Body of pancreas (tissue), 4 donors: ENCODE data around the gene CREG2. TPM values are rescaled to one million over a fixed set of nuclear protein-coding genes. Genes with fewer than 3 reads are reported as not detected.

ENCODE experiments used
- ATAC-seq: fragments of 150-250 bp; one replicate; pipeline ENCODE4 v1.9.1; 2016
- DNase-seq, 4 donors: peaks; one replicate each; pipeline ENCODE4 v3.0.0-alpha.2; 2019
- H3K27ac ChIP-seq, 4 donors: fragments of 200-600 bp; sonication (generic); 1 replicate in 3 of 4; 2 replicates in 1 of 4; pipeline versions ENCODE4 v1.5.1 to v1.6.1; 2016 to 2019; ENCODE audit warnings: mild to moderate bottlenecking in 1 of 4, mixed read lengths in 1 of 4, moderate library complexity in 1 of 4
- H3K27me3 ChIP-seq, 2 donors: fragments of 200-600 bp; sonication (generic); one replicate each; pipeline ENCODE4 v1.6.0; 2016; ENCODE audit warnings: mild to moderate bottlenecking in 1 of 2
- H3K36me3 ChIP-seq, 2 donors: fragments of 200-600 bp; sonication (generic); replicated peaks in 1 of 2; 2 replicates each; pipeline ENCODE4 v1.5.1; 2016; ENCODE audit warnings: low read depth in 2 of 2; ENCODE audit not compliant: insufficient read depth in 1 of 2
- H3K4me1 ChIP-seq: fragments of 200-600 bp; sonication (generic); one replicate; pipeline ENCODE4 v1.6.0; 2016
- H3K4me3 ChIP-seq, 2 donors: fragments of 200-600 bp; sonication (generic); 1 replicate in 1 of 2; 2 replicates in 1 of 2; pipeline ENCODE4 v1.5.1; 2016 to 2019
- H3K9me3 ChIP-seq, 3 donors: fragments of 200-600 bp; sonication (generic); 1 replicate in 2 of 3; 2 replicates in 1 of 3; pipeline ENCODE4 v1.5.1; 2016
- POLR2A ChIP-seq, 3 donors: fragments of 450-650 bp; IDR thresholded peaks; one replicate each; pipeline ENCODE4 v1.6.1; 2016; ENCODE audit warnings: antibody characterized with exemption in 3 of 3, mild to moderate bottlenecking in 2 of 3
- WGBS, 2 donors: methylation state at CpG; one replicate each; pipeline ENCODE4 v1.1.5; 2017; 5-methylcytosine and 5-hydroxymethylcytosine counted together
- intact Hi-C: fragments of 100-400 bp; cut with DNase I; formaldehyde crosslinking; loops from one replicate; pipeline ENCODE4 v1.15.1; 2023
- total RNA-seq, 2 donors: library from RNA; depleted of rRNA; stranded (reverse); fragments of >200 nt; gene quantifications; one replicate each; pipeline ENCODE4 v1.1.0, GENCODE V29; 2016
- TF ChIP-seq, protein P1 (sequence below), 7 experiments: fragments of 450-650 bp in 4 of 7; fragments of 200-600 bp in 3 of 7; sonication (generic) in 3 of 7; IDR thresholded peaks; one replicate each; pipeline ENCODE4 v1.5.1; 2016 to 2019; ENCODE audit warnings: antibody characterized with exemption in 7 of 7

The CREG2 gene
- total RNA-seq, 2 donors from 2014 or later, result not detected

DNA sequence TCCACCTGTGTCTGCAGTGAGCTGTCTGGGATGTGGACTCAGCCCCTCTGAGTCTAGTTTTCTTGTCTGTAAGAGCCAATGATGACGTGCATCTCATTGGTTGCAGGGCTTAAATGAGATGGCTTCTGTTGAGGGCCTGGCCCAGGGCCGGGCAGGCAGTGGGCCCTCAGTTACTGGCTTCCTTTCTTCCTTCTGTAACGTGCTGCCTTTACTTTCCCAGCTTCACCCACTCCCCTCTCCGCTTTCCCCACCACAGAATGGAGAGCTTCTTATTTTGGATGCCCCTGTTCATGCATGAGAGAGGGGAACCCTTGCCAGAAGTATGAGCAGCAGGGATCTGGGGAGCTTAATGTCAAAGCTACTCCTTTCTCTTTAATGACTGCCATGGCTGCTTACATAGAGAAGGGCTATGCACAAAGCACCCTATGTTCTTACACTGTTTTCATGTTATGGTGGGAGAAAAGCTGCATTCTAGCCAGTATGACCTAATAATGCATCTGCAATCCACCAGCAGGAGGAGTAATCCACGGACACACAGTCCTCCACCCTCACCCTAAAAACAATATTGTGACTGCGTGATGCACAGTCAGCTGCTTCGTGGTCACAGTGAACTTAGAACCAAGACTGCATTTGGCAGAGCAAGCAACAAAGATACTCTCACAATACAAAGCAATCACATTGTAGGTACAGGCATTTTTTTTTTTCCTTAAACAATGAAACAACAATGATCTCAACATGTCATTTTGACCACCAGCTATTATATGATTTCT lies 37.2 kb downstream of the CREG2 start:
- Histone ChIP-seq H3K4me1 (no peaks in the 10 kb centered on the region), H3K27me3 (no peaks in the 10 kb centered on the region), H3K36me3 (no peaks in the 10 kb centered on the region), H3K27ac (no peak overlapping the region), H3K9me3 (no peaks in the 10 kb centered on the region), H3K4me3 (no peak overlapping the region)
- TF ChIP-seq, protein P1, sequence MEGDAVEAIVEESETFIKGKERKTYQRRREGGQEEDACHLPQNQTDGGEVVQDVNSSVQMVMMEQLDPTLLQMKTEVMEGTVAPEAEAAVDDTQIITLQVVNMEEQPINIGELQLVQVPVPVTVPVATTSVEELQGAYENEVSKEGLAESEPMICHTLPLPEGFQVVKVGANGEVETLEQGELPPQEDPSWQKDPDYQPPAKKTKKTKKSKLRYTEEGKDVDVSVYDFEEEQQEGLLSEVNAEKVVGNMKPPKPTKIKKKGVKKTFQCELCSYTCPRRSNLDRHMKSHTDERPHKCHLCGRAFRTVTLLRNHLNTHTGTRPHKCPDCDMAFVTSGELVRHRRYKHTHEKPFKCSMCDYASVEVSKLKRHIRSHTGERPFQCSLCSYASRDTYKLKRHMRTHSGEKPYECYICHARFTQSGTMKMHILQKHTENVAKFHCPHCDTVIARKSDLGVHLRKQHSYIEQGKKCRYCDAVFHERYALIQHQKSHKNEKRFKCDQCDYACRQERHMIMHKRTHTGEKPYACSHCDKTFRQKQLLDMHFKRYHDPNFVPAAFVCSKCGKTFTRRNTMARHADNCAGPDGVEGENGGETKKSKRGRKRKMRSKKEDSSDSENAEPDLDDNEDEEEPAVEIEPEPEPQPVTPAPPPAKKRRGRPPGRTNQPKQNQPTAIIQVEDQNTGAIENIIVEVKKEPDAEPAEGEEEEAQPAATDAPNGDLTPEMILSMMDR (IDR thresholded peaks at IDR 0.05), result peak in 1 of 7 experiments; percentile 9
- no peak for TF ChIP-seq POLR2A (IDR thresholded peaks at IDR 0.05)
- 76 to 82% methylated on average over 7 of the region's 7 CpGs for WGBS, 2 donors
- ATAC-seq (no peak), DNase-seq (no peak)
- intact Hi-C loops, result no loop called here

DNA sequence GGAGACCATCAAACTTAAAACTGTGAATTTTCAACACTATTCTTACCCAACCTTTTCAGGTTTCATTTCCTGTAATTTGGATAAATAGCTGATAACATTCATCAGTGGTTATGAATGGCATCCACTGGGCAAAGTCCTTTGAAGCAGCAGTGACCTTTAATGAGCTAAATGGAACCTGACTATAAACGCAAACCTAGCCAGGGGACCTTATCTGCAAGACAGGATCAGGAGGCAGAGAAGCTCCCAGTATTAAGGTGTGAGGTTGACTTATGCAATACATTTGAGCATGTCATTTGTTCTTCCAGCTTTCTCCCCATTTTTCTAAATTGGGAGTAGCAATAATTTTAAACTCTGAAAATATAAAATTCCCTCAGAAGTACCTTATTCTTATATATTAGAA lies 38.4 kb downstream of the CREG2 start:
- TF ChIP-seq, protein P1 (IDR thresholded peaks at IDR 0.05), result no peak
- no peak for TF ChIP-seq POLR2A (IDR thresholded peaks at IDR 0.05)
- Histone ChIP-seq H3K9me3 (no peaks in the 10 kb centered on the region), H3K4me3 (no peak overlapping the region), H3K27ac (no peak overlapping the region), H3K36me3 (no peaks in the 10 kb centered on the region), H3K27me3 (no peaks in the 10 kb centered on the region), H3K4me1 (no peaks in the 10 kb centered on the region)
- WGBS, 2 donors, result 40 to 52% methylated on average over 1 of the region's 1 CpG
- ATAC-seq (no peak), DNase-seq (no peak)
- intact Hi-C loops, result no loop called here

DNA sequence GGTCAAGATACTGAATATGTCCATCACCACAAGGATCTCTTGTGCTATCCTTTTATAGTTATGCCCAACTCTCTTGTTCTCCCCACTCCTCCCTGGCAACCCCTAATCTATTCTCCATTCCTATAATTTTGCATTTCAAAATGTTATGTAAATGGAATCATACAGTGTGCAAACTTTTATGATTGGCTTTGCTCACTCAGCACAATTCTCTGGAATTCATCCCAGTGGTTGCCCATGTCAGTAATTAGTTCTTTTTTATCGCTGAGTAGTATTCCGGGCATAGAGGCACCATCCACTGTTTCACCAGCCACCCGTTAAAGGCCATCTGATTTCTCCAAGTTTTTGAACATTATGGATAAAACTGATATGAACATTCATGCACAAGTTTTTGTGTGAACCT lies 40.4 kb downstream of the CREG2 start:
- no peak for ATAC-seq
- 90 to 97% methylated on average over 3 of the region's 3 CpGs for WGBS, 2 donors
- intact Hi-C loops, result no loop called here

DNA sequence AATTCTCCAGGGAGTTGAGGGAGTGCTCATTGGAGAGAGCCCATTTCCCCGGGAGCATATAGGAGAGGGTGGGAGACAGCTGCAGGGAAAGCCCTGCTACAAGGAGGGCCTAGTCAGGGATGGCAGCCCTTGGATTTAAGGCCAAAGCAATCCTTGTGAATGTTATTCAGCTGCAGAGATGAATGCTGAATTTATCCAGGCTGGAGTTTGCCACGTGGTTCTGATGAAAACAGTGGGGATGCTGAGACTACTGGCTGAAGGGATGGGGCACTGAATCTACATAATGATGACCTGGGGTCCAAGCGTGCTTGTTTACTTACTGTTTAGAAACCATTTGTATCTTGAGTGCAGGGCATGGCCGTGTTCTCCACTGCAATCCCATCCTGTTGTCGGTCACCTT lies 43.2 kb downstream of the CREG2 start:
- Histone ChIP-seq H3K4me3 (no peak overlapping the region), H3K4me1 (no peaks in the 10 kb centered on the region), H3K9me3 (no peaks in the 10 kb centered on the region), H3K27me3 (no peaks in the 10 kb centered on the region), H3K36me3 (no peaks in the 10 kb centered on the region), H3K27ac (no peak overlapping the region)
- 61 to 67% methylated on average over 5 of the region's 5 CpGs for WGBS, 2 donors
- ATAC-seq, result no peak
- intact Hi-C loops, result no loop called here
- no peak for TF ChIP-seq POLR2A (IDR thresholded peaks at IDR 0.05)
- TF ChIP-seq, protein P1 (IDR thresholded peaks at IDR 0.05), result no peak
- no peak for DNase-seq

More for the DNA sequence above, 40.4 kb downstream of the CREG2 start:
- no peak for TF ChIP-seq POLR2A (IDR thresholded peaks at IDR 0.05)
- TF ChIP-seq, protein P1 (IDR thresholded peaks at IDR 0.05), result no peak
- no peak overlapping the region for H3K27ac ChIP-seq
- DNase-seq, result no peak
- H3K4me1 ChIP-seq, result no peaks in the 10 kb centered on the region
- H3K4me3 ChIP-seq, result no peak overlapping the region
- H3K36me3 ChIP-seq, result no peaks in the 10 kb centered on the region
- H3K27me3 ChIP-seq, result no peaks in the 10 kb centered on the region
- H3K9me3 ChIP-seq, result no peaks in the 10 kb centered on the region

DNA sequence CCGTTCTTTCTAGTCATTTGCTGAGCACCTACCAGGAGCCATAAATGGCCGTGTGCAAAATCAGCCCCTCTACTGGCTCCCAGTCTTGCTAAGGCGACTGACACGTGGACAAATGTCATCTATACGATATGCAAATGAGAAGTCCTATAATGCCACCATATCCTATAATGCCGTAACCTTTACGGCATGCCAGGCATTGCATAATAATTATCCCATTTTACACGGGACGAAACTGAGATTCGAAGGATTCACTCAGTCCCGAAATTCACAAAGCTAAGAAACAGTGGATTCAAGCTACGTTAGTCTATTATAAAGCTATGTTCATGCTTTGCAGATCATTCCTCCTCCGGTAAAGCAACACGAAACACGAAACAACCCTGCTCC lies 44.7 kb downstream of the CREG2 start:
- ATAC-seq (no peak), DNase-seq (no peak)
- Histone ChIP-seq H3K36me3 (no peaks in the 10 kb centered on the region), H3K4me1 (no peaks in the 10 kb centered on the region), H3K4me3 (no peak overlapping the region), H3K9me3 (no peaks in the 10 kb centered on the region), H3K27me3 (no peaks in the 10 kb centered on the region), H3K27ac (no peak overlapping the region)
- WGBS, 2 donors, result 69 to 70% methylated on average over 15 of the region's 15 CpGs
- intact Hi-C loops, result no loop called here
- TF ChIP-seq, protein P1 (IDR thresholded peaks at IDR 0.05), result no peak
- TF ChIP-seq POLR2A (IDR thresholded peaks at IDR 0.05), result no peak
